ENCODE results near the gene XPNPEP2.

Gene XPNPEP2

DNA sequence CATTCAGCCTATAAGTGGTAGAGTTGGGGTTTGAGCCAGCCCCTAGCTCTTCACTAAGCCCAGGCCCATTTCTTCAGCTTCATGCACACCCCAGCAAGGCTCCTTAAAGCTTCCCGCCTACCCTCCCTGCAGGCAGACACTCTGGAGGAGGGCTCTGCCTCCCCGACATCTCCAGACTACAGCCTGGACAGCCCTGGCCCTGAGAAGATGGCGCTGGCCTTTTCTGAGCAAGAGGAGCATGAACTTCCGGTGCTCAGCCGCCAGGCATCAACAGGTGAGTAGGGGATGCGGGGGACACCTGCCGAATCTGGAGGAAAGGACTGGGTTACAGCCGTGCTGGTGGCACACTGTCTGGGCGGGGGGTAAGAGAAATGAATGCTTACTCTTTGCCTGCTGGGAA is 52.0 kb downstream of the XPNPEP2 start:
- no peaks in the 10 kb centered on the region for H3K9me3 ChIP-seq (ENCODE audit: low read depth, low read length)
- TF ChIP-seq FOXP2 (optimal IDR thresholded peaks at IDR 0.05; ENCODE audit: control extremely low read depth, extremely low read length, insufficient read depth) (no peak), EZH2 (IDR thresholded peaks at IDR 0.05) (no peak), POLR2AphosphoS5 (IDR thresholded peaks at IDR 0.05; ENCODE audit: borderline replicate concordance, low read depth, low read length) (no peak)
- no peak for DNase-seq (ENCODE audit: low read depth, low spot score)
- H3K9ac ChIP-seq (ENCODE audit: insufficient read length), result no peak overlapping the region
- H3K27ac ChIP-seq, result no peak overlapping the region
- no peak overlapping the region for H3K4me3 ChIP-seq
- no peaks in the 10 kb centered on the region for H3K36me3 ChIP-seq (ENCODE audit: insufficient read depth, low read length)

GRCh38 chrX:129791336-129791735 is 52.6 kb downstream of the XPNPEP2 start:
- no peak for DNase-seq (ENCODE audit: low read depth, low spot score)
- Histone ChIP-seq H3K36me3 (ENCODE audit: insufficient read depth, low read length) (no peaks in the 10 kb centered on the region), H3K27ac (no peak overlapping the region), H3K9me3 (ENCODE audit: low read depth, low read length) (no peaks in the 10 kb centered on the region), H3K4me3 (no peak overlapping the region), H3K9ac (ENCODE audit: insufficient read length) (no peak overlapping the region)
- TF ChIP-seq EZH2 (IDR thresholded peaks at IDR 0.05) (no peak), POLR2AphosphoS5 (IDR thresholded peaks at IDR 0.05; ENCODE audit: borderline replicate concordance, low read depth, low read length) (no peak), FOXP2 (optimal IDR thresholded peaks at IDR 0.05; ENCODE audit: control extremely low read depth, extremely low read length, insufficient read depth) (no peak)

DNA sequence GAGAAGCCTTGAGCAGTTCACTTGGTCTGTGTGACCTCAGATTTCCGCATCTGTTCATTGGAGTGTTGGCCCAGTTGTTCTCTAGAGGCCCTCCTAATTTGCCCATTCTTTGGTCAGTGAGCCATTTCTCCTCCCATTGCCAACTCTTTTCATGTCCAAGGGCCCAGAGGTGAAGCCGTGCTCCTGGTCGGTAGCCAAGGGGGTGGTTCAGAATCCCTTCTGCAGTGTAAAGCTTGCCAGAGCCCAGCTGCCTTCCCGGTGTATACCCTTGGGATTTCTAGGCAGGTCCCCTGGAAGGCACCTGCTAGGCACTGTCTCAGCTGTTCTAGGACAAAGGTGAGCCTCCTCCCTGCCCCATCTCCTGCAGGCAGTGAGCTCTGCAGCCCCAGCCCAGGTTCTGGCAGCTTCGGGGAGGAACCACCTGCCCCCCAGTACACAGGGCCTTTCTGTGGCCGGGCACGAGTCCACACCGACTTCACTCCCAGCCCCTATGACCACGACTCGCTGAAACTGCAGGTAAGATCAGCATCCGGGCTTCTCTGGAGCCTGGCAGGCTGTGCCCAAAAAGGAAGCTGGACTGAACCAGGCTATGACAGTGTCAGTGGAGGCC is 53.3 kb downstream of the XPNPEP2 start:
- no peak overlapping the region for H3K4me3 ChIP-seq
- H3K9me3 ChIP-seq (ENCODE audit: low read depth, low read length), result no peaks in the 10 kb centered on the region
- TF ChIP-seq EZH2 (IDR thresholded peaks at IDR 0.05) (no peak), FOXP2 (optimal IDR thresholded peaks at IDR 0.05; ENCODE audit: control extremely low read depth, extremely low read length, insufficient read depth) (no peak), POLR2AphosphoS5 (IDR thresholded peaks at IDR 0.05; ENCODE audit: borderline replicate concordance, low read depth, low read length) (no peak)
- H3K9ac ChIP-seq (ENCODE audit: insufficient read length), result no peak overlapping the region
- no peak overlapping the region for H3K27ac ChIP-seq
- no peaks in the 10 kb centered on the region for H3K36me3 ChIP-seq (ENCODE audit: insufficient read depth, low read length)
- DNase-seq (ENCODE audit: low read depth, low spot score), result no peak

DNA sequence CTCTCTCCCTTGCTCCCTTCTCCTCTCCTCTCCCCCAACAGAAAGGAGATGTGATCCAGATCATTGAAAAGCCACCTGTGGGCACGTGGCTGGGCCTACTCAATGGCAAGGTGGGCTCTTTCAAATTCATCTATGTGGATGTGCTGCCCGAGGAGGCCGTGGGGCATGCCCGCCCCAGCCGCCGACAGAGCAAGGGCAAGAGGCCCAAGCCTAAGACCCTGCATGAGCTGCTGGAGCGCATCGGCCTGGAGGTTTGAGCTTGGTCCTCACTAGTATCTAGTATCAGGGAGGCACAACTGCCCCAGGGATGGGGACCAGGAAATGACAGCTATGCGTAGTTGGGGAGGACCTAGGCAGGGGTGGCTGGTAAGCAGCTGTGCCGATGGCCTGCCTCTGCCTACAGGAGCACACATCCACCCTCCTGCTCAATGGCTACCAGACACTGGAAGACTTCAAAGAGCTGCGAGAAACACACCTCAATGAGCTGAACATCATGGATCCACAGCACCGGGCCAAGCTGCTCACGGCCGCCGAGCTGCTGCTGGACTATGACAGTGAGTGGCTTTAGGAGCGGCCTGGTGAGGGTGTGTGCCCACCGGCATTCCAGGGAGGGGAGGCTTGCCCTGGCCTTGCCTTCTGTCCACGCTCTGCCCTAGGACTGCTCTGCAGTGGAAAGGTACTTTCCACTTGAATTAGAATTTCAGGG is 54.0 kb downstream of the XPNPEP2 start:
- no peak for DNase-seq (ENCODE audit: low read depth, low spot score)
- Histone ChIP-seq H3K9me3 (ENCODE audit: low read depth, low read length) (no peaks in the 10 kb centered on the region), H3K36me3 (ENCODE audit: insufficient read depth, low read length) (no peaks in the 10 kb centered on the region), H3K9ac (ENCODE audit: insufficient read length) (no peak overlapping the region), H3K27ac (no peak overlapping the region), H3K4me3 (no peak overlapping the region)
- TF ChIP-seq FOXP2 (optimal IDR thresholded peaks at IDR 0.05; ENCODE audit: control extremely low read depth, extremely low read length, insufficient read depth) (no peak), EZH2 (IDR thresholded peaks at IDR 0.05) (no peak), POLR2AphosphoS5 (IDR thresholded peaks at IDR 0.05; ENCODE audit: borderline replicate concordance, low read depth, low read length) (no peak)

GRCh38 chrX:129793604-129794191 is 54.9 kb downstream of the XPNPEP2 start:
- Histone ChIP-seq H3K9me3 (ENCODE audit: low read depth, low read length) (no peaks in the 10 kb centered on the region), H3K27ac (no peak overlapping the region), H3K9ac (ENCODE audit: insufficient read length) (no peak overlapping the region), H3K36me3 (ENCODE audit: insufficient read depth, low read length) (no peaks in the 10 kb centered on the region), H3K4me3 (no peak overlapping the region)
- TF ChIP-seq POLR2AphosphoS5 (IDR thresholded peaks at IDR 0.05; ENCODE audit: borderline replicate concordance, low read depth, low read length) (no peak), EZH2 (IDR thresholded peaks at IDR 0.05) (no peak), FOXP2 (optimal IDR thresholded peaks at IDR 0.05; ENCODE audit: control extremely low read depth, extremely low read length, insufficient read depth) (no peak)
- DNase-seq (ENCODE audit: low read depth, low spot score), result no peak

DNA sequence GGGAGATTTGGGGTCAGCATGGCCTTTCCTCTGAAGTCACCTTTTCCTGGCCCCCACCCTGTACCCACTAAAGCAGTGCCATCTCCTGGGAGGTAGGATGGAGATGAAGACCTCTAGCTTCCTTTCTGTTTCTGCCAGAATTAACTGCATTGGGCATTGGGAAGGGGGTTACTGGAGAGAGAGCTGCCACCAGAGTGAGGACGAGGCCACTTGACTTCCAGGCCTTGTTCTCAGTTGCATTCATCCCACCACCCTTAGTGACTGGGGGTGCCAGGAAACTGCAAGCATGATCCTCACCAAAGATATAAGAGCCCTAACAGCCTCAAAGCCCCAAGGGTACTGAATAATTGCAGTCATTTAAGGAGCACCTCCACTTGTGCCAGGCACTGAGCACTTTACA is 56.8 kb downstream of the XPNPEP2 start:
- no peak overlapping the region for H3K4me3 ChIP-seq
- no peak overlapping the region for H3K27ac ChIP-seq
- H3K9ac ChIP-seq (ENCODE audit: insufficient read length), result no peak overlapping the region
- no peak for DNase-seq (ENCODE audit: low read depth, low spot score)
- no peaks in the 10 kb centered on the region for H3K9me3 ChIP-seq (ENCODE audit: low read depth, low read length)
- no peaks in the 10 kb centered on the region for H3K36me3 ChIP-seq (ENCODE audit: insufficient read depth, low read length)
- TF ChIP-seq EZH2 (IDR thresholded peaks at IDR 0.05), result no peak
- TF ChIP-seq FOXP2 (optimal IDR thresholded peaks at IDR 0.05; ENCODE audit: control extremely low read depth, extremely low read length, insufficient read depth), result no peak
- no peak for TF ChIP-seq POLR2AphosphoS5 (IDR thresholded peaks at IDR 0.05; ENCODE audit: borderline replicate concordance, low read depth, low read length)

DNA sequence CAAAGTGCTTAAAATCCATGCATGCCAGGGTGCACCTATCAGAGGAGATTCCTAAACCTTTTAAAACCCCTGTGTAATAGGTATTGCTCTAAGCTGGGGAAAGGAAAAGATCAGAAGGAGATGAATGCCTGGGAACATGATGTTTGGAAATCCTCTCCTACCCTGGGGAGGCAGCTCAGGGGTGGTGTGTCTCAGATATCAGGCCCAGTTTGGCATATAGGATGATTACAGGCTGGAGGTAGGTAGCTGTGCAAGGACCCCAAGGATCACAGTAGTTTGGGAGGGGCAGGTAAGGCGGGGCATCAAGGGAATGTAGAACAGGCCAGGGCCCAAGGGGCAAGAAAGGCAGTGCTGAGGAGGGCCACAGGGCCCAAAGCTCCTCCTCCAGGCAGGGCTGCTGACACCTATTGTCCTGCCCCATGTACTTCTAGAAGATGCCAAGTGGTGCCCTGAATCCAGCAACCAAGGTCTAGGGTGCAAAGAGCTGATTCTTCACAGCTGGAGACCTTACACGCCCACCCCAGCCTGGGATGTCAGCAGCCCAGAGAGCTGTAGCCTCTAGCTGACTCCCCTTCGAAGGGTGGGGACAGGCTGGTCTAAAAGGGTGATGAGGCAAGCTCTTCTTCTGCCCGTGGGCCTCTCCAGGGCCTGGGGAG is 58.6 kb downstream of the XPNPEP2 start:
- no peak for TF ChIP-seq POLR2AphosphoS5 (IDR thresholded peaks at IDR 0.05; ENCODE audit: borderline replicate concordance, low read depth, low read length)
- TF ChIP-seq FOXP2 (optimal IDR thresholded peaks at IDR 0.05; ENCODE audit: control extremely low read depth, extremely low read length, insufficient read depth), result no peak
- TF ChIP-seq EZH2 (IDR thresholded peaks at IDR 0.05), result no peak
- H3K27ac ChIP-seq, result no peak overlapping the region
- no peak overlapping the region for H3K4me3 ChIP-seq
- no peak for DNase-seq (ENCODE audit: low read depth, low spot score)
- H3K9ac ChIP-seq (ENCODE audit: insufficient read length), result no peak overlapping the region
- H3K36me3 ChIP-seq (ENCODE audit: insufficient read depth, low read length), result no peaks in the 10 kb centered on the region
- no peaks in the 10 kb centered on the region for H3K9me3 ChIP-seq (ENCODE audit: low read depth, low read length)

DNA sequence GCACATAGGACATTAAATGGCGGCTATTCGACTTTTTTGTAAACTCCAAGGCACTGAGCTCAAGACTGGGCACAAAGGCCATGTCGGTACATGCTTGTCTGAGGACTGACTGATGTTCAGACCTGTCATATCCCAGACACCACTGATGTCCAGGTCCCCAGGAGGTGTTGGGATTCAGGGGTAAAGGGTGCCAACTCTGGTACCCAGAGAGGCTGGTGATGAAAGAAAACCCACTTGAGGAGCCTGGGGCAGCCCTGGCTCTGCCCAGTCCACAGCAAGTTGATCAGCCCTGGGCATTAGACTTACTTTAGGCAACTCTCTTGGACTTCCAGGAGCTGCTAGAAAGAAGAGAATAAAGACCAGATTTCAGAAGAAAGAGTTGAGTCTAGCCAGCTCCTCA is 59.7 kb downstream of the XPNPEP2 start:
- TF ChIP-seq POLR2AphosphoS5 (IDR thresholded peaks at IDR 0.05; ENCODE audit: borderline replicate concordance, low read depth, low read length) (no peak), FOXP2 (optimal IDR thresholded peaks at IDR 0.05; ENCODE audit: control extremely low read depth, extremely low read length, insufficient read depth) (no peak), EZH2 (IDR thresholded peaks at IDR 0.05) (no peak)
- no peak overlapping the region for H3K9ac ChIP-seq (ENCODE audit: insufficient read length)
- no peaks in the 10 kb centered on the region for H3K36me3 ChIP-seq (ENCODE audit: insufficient read depth, low read length)
- no peak overlapping the region for H3K27ac ChIP-seq
- DNase-seq (ENCODE audit: low read depth, low spot score), result no peak
- H3K9me3 ChIP-seq (ENCODE audit: low read depth, low read length), result no peaks in the 10 kb centered on the region
- no peak overlapping the region for H3K4me3 ChIP-seq
